HG02571 (cell line): Measurements from ENCODE around the gene NYAP2.

ENCODE experiments used
- ATAC-seq: cut with Tn5 transposase; IDR thresholded peaks from one replicate; pipeline ENCODE4 v1.9.1; 2021; ENCODE audit warnings: mild to moderate bottlenecking, moderate library complexity; ENCODE audit not compliant: unreplicated experiment

NYAP2 gene

GRCh38 chr2:225472161-225472560 lies 72.7 kb downstream of the NYAP2 start:
- ATAC-seq = no peak

- ATAC-seq = no peak
Observed at GRCh38 chr2:225479386-225479785, 79.9 kb downstream of the NYAP2 start.

GRCh38 chr2:225484751-225485150 lies 85.2 kb downstream of the NYAP2 start:
- ATAC-seq = no peak

GRCh38 chr2:225486236-225486635 lies 86.7 kb downstream of the NYAP2 start:
- ATAC-seq = no peak

- no peak for ATAC-seq
Observed at GRCh38 chr2:225487878-225488416, 88.4 kb downstream of the NYAP2 start.

GRCh38 chr2:225488743-225489142 lies 89.2 kb downstream of the NYAP2 start:
- ATAC-seq = no peak

GRCh38 chr2:225493420-225494099 lies 94.0 kb downstream of the NYAP2 start:
- no peak for ATAC-seq

GRCh38 chr2:225494100-225494459 lies 94.6 kb downstream of the NYAP2 start:
- no peak for ATAC-seq

- no peak for ATAC-seq
Observed at GRCh38 chr2:225495706-225496105, 96.2 kb downstream of the NYAP2 start.

- ATAC-seq = no peak
Observed at GRCh38 chr2:225496568-225496967, 97.1 kb downstream of the NYAP2 start.

- ATAC-seq = no peak
Observed at GRCh38 chr2:225497166-225497565, 97.7 kb downstream of the NYAP2 start.

GRCh38 chr2:225501022-225501421 lies 101.5 kb downstream of the NYAP2 start:
- no peak for ATAC-seq

GRCh38 chr2:225502971-225503370 lies 103.5 kb downstream of the NYAP2 start:
- ATAC-seq = no peak

- no peak for ATAC-seq
Observed at GRCh38 chr2:225510796-225511195, 111.3 kb downstream of the NYAP2 start.

GRCh38 chr2:225512469-225512868 lies 113.0 kb downstream of the NYAP2 start:
- ATAC-seq = no peak

GRCh38 chr2:225512876-225513540 lies 113.5 kb downstream of the NYAP2 start:
- ATAC-seq = no peak

GRCh38 chr2:225515033-225515432 lies 115.5 kb downstream of the NYAP2 start:
- ATAC-seq = no peak

- no peak for ATAC-seq
Observed at GRCh38 chr2:225526760-225527390, 127.4 kb downstream of the NYAP2 start.

- ATAC-seq = no peak
Observed at GRCh38 chr2:225531559-225531958, 132.0 kb downstream of the NYAP2 start.

GRCh38 chr2:225532096-225532495 lies 132.6 kb downstream of the NYAP2 start:
- ATAC-seq = no peak

GRCh38 chr2:225534037-225534436 lies 134.5 kb downstream of the NYAP2 start:
- no peak for ATAC-seq

GRCh38 chr2:225534697-225535096 lies 135.2 kb downstream of the NYAP2 start:
- ATAC-seq = no peak
